GM23338 (cell line): ENCODE measurements around the gene SNAI1. TPM values are rescaled to one million over a fixed set of nuclear protein-coding genes. Genes with fewer than 3 reads are reported as not detected.

Experiments
- ATAC-seq: fragments of 200-7000 bp; cut with Tn5 transposase; 3 replicates; pipeline ENCODE4 v1.9.1; 2020
- DNase-seq: peaks from one replicate; pipeline ENCODE4 v3.0.0-alpha.2; 2015; ENCODE audit warnings: low spot score
- H2AFZ ChIP-seq: fragments of 200-600 bp; sonication (generic); 2 replicates; pipeline ENCODE4 v1.8.0; 2016; ENCODE audit warnings: antibody characterized with exemption, mild to moderate bottlenecking, moderate library complexity
- H3F3A ChIP-seq: fragments of 200-600 bp; sonication (generic); replicated peaks from 2 replicates; pipeline ENCODE4 v1.8.0; 2017; ENCODE audit warnings: antibody characterized with exemption, mixed run types, low read depth
- H3K27ac ChIP-seq: fragments of 200-600 bp; sonication (generic); 2 replicates; pipeline ENCODE4 v1.6.1; 2016; ENCODE audit warnings: low read depth
- H3K27me3 ChIP-seq: fragments of 200-600 bp; sonication (generic); 2 replicates; pipeline ENCODE4 v1.8.0; 2016; ENCODE audit warnings: mild to moderate bottlenecking, mixed run types, moderate library complexity; ENCODE audit not compliant: insufficient read depth
- H3K36me3 ChIP-seq: fragments of 200-600 bp; sonication (generic); 2 replicates; pipeline ENCODE4 v1.8.0; 2016; ENCODE audit warnings: mild to moderate bottlenecking; ENCODE audit not compliant: insufficient read depth
- H3K4me1 ChIP-seq: fragments of 200-600 bp; sonication (generic); 2 replicates; pipeline ENCODE4 v1.8.0; 2016; ENCODE audit warnings: mild to moderate bottlenecking, moderate library complexity; ENCODE audit not compliant: insufficient read depth
- H3K4me2 ChIP-seq: fragments of 200-600 bp; sonication (generic); 2 replicates; pipeline ENCODE4 v1.7.1; 2017; ENCODE audit warnings: mixed run types
- H3K4me3 ChIP-seq: fragments of 200-600 bp; sonication (generic); 2 replicates; pipeline ENCODE4 v1.6.1; 2016; ENCODE audit warnings: mixed run types
- H3K79me2 ChIP-seq: fragments of 200-600 bp; sonication (generic); replicated peaks from 2 replicates; pipeline ENCODE4 v1.8.0; 2017; ENCODE audit warnings: mild to moderate bottlenecking; ENCODE audit not compliant: insufficient read depth
- H3K9me2 ChIP-seq: fragments of 200-600 bp; sonication (generic); 2 replicates; pipeline ENCODE4 v1.8.0; 2017; ENCODE audit not compliant: insufficient read depth
- H4K20me1 ChIP-seq: fragments of 200-600 bp; sonication (generic); replicated peaks from 2 replicates; pipeline ENCODE4 v1.8.0; 2017; ENCODE audit warnings: mild to moderate bottlenecking; ENCODE audit not compliant: insufficient read depth
- H3K27ac Mint-ChIP-seq: 2 replicates; pipeline ENCODE4 v1.8.0; 2020; ENCODE audit warnings: inconsistent platforms, mild to moderate bottlenecking, moderate library complexity, mixed read lengths
- H3K27me3 Mint-ChIP-seq: 3 replicates; pipeline ENCODE4 v1.8.0; 2022; ENCODE audit warnings: low read depth, mild to moderate bottlenecking, moderate library complexity, mixed read lengths, inconsistent platforms; ENCODE audit not compliant: insufficient read depth, poor library complexity
- H3K36me3 Mint-ChIP-seq: 3 replicates; pipeline ENCODE4 v1.8.0; 2021; ENCODE audit warnings: low read depth, mild to moderate bottlenecking, inconsistent platforms, moderate library complexity, mixed read lengths
- H3K4me1 Mint-ChIP-seq: 3 replicates; pipeline ENCODE4 v1.8.0; 2020; ENCODE audit warnings: mild to moderate bottlenecking, inconsistent platforms, mixed read lengths
- H3K4me3 Mint-ChIP-seq: 3 replicates; pipeline ENCODE4 v1.8.0; 2021; ENCODE audit warnings: moderate library complexity, mild to moderate bottlenecking, inconsistent platforms, mixed read lengths
- H3K9me3 Mint-ChIP-seq: 3 replicates; pipeline ENCODE4 v1.8.0; 2020; ENCODE audit warnings: moderate library complexity, mild to moderate bottlenecking, inconsistent platforms, mixed read lengths
- EZH2phosphoT487 ChIP-seq: fragments of 200-600 bp; sonication (generic); IDR thresholded peaks from one replicate; pipeline ENCODE4 v1.8.1; 2018; ENCODE audit warnings: antibody characterized with exemption; ENCODE audit not compliant: unreplicated experiment
- POLR2AphosphoS5 ChIP-seq: IDR thresholded peaks from 2 replicates; pipeline ENCODE4 v1.6.1; 2016; ENCODE audit warnings: antibody characterized with exemption, low read depth
- REST ChIP-seq: IDR thresholded peaks from one replicate; pipeline ENCODE4 v1.6.1; 2018; ENCODE audit warnings: antibody characterized with exemption; ENCODE audit not compliant: unreplicated experiment
- polyA plus RNA-seq: library from polyadenylated mRNA; unstranded; fragments of >200 nt; fragmentation: Nextera tagmentation; extraction: Ambion mirVana; gene quantifications from 2 replicates; pipeline ENCODE4 v1.2.1, GENCODE V29; 2016
- total RNA-seq: library from RNA; depleted of rRNA; stranded (reverse); fragments of >200 nt; shearing (Covaris generic); gene quantifications from 2 replicates; pipeline ENCODE4 v1.2.3, GENCODE V29; 2014
- TF ChIP-seq, protein P1 (sequence below): fragments of 250-450 bp; sonication (Bioruptor Pico); IDR thresholded peaks from 2 replicates; pipeline ENCODE4 v1.5.0; 2020; ENCODE audit warnings: mild to moderate bottlenecking, moderate library complexity

The SNAI1 gene
- total and polyA plus RNA-seq, 2 experiments from 2014 or later = 4.2 to 8.4 TPM

- H3K4me2 ChIP-seq = no peak overlapping the region
- TF ChIP-seq, protein P1, sequence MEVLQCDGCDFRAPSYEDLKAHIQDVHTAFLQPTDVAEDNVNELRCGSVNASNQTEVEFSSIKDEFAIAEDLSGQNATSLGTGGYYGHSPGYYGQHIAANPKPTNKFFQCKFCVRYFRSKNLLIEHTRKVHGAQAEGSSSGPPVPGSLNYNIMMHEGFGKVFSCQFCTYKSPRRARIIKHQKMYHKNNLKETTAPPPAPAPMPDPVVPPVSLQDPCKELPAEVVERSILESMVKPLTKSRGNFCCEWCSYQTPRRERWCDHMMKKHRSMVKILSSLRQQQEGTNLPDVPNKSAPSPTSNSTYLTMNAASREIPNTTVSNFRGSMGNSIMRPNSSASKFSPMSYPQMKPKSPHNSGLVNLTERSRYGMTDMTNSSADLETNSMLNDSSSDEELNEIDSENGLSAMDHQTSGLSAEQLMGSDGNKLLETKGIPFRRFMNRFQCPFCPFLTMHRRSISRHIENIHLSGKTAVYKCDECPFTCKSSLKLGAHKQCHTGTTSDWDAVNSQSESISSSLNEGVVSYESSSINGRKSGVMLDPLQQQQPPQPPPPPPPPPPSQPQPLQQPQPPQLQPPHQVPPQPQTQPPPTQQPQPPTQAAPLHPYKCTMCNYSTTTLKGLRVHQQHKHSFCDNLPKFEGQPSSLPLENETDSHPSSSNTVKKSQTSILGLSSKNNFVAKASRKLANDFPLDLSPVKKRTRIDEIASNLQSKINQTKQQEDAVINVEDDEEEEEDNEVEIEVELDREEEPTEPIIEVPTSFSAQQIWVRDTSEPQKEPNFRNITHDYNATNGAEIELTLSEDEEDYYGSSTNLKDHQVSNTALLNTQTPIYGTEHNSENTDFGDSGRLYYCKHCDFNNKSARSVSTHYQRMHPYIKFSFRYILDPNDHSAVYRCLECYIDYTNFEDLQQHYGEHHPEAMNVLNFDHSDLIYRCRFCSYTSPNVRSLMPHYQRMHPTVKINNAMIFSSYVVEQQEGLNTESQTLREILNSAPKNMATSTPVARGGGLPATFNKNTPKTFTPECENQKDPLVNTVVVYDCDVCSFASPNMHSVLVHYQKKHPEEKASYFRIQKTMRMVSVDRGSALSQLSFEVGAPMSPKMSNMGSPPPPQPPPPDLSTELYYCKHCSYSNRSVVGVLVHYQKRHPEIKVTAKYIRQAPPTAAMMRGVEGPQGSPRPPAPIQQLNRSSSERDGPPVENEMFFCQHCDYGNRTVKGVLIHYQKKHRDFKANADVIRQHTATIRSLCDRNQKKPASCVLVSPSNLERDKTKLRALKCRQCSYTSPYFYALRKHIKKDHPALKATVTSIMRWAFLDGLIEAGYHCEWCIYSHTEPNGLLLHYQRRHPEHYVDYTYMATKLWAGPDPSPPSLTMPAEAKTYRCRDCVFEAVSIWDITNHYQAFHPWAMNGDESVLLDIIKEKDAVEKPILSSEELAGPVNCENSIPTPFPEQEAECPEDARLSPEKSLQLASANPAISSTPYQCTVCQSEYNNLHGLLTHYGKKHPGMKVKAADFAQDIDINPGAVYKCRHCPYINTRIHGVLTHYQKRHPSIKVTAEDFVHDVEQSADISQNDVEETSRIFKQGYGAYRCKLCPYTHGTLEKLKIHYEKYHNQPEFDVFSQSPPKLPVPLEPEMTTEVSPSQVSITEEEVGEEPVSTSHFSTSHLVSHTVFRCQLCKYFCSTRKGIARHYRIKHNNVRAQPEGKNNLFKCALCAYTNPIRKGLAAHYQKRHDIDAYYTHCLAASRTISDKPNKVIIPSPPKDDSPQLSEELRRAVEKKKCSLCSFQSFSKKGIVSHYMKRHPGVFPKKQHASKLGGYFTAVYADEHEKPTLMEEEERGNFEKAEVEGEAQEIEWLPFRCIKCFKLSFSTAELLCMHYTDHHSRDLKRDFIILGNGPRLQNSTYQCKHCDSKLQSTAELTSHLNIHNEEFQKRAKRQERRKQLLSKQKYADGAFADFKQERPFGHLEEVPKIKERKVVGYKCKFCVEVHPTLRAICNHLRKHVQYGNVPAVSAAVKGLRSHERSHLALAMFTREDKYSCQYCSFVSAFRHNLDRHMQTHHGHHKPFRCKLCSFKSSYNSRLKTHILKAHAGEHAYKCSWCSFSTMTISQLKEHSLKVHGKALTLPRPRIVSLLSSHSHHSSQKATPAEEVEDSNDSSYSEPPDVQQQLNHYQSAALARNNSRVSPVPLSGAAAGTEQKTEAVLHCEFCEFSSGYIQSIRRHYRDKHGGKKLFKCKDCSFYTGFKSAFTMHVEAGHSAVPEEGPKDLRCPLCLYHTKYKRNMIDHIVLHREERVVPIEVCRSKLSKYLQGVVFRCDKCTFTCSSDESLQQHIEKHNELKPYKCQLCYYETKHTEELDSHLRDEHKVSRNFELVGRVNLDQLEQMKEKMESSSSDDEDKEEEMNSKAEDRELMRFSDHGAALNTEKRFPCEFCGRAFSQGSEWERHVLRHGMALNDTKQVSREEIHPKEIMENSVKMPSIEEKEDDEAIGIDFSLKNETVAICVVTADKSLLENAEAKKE (CRISPR knock-in tag) = no peak
- TF ChIP-seq EZH2phosphoT487 (no peak), REST (no peak), POLR2AphosphoS5 (no peak)
Measured at GRCh38 chr20:49966861-49967260, 15.9 kb upstream of the SNAI1 start.

More at GRCh38 chr20:49966861-49967260, 15.9 kb upstream of the SNAI1 start:
- Mint-ChIP-seq H3K4me1 (peaks cover 4% of the 10 kb centered on the region; the same call in 2 of the 3 replicates), H3K27me3 (peaks cover 2% of the 10 kb centered on the region), H3K27ac (no peak overlapping the region), H3K9me3 (no peaks in the 10 kb centered on the region), H3K36me3 (no peaks in the 10 kb centered on the region), H3K4me3 (no peak overlapping the region)
- no peaks in the 10 kb centered on the region for H4K20me1 ChIP-seq
- H3K79me2 ChIP-seq = no peaks in the 10 kb centered on the region
- H3K4me1 ChIP-seq = no peaks in the 10 kb centered on the region; the same call in 1 of the 2 replicates
- H3K27ac ChIP-seq = no peak overlapping the region
- ATAC-seq (no peak), DNase-seq (no peak)
- no peaks in the 10 kb centered on the region for H3K36me3 ChIP-seq
- H2AFZ ChIP-seq = no peak overlapping the region
- no peaks in the 10 kb centered on the region for H3K9me2 ChIP-seq
- H3K27me3 ChIP-seq = no peaks in the 10 kb centered on the region
- H3F3A ChIP-seq = no peaks in the 10 kb centered on the region
- no peak overlapping the region for H3K4me3 ChIP-seq
